ENCODE data around the gene TAS2R60.

DNA sequence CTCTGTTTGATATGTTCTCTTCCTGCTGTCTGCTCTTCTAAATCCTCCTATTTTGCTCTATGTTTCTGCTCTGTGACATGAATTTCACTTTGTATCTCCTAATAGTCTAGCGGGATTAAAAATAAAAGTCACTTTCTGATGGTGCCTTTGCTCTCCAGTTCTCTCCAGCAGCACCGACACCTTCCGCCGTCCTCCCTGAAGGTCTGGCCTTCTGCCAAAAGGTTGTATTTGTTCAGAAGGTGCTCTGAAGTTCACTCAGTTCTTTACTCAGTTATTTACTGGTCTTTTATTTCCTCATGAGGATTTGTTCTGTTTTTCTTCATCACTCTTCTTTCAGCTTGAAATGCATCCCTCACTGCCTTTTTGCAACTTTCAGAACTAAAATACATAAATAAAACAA, 23.4 kb upstream of the TAS2R60 start:
- TF ChIP-seq, protein P1, sequence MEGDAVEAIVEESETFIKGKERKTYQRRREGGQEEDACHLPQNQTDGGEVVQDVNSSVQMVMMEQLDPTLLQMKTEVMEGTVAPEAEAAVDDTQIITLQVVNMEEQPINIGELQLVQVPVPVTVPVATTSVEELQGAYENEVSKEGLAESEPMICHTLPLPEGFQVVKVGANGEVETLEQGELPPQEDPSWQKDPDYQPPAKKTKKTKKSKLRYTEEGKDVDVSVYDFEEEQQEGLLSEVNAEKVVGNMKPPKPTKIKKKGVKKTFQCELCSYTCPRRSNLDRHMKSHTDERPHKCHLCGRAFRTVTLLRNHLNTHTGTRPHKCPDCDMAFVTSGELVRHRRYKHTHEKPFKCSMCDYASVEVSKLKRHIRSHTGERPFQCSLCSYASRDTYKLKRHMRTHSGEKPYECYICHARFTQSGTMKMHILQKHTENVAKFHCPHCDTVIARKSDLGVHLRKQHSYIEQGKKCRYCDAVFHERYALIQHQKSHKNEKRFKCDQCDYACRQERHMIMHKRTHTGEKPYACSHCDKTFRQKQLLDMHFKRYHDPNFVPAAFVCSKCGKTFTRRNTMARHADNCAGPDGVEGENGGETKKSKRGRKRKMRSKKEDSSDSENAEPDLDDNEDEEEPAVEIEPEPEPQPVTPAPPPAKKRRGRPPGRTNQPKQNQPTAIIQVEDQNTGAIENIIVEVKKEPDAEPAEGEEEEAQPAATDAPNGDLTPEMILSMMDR (conservative IDR thresholded peaks at IDR 0.05) = no peak
- no peak for TF ChIP-seq ZFX (IDR thresholded peaks at IDR 0.05)
